Measurements from ENCODE around the gene KLF16.

Gene KLF16

GRCh38 chr19:1805401-1806183 lies 57.8 kb downstream of the KLF16 start:
- no peak for DNase-seq

DNA sequence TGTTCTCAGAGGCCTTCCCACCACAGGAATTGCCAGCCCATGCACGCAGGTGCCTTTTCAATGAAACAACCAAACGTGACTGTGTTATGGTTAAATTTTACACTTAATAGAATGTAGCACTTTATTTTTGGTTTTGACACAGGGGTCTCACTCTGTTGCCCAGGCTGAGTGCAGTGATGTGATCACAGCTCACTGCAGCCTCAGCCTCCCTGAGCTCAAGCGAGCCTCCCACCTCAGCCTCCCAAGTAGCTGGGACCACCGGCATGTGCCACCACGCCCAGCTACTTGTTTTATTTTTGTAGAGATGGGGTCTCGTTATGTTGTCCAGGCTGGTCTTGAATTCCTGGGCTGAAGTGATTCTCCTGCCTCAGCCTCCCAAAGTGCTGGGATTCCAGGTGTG lies 58.5 kb downstream of the KLF16 start:
- DNase-seq: no peak
